PC-3 (cell line): Measurements from ENCODE around the gene XIRP2.

Source experiments
- EZH2 ChIP-seq: fragments of 300-600 bp; sonication (generic); IDR thresholded peaks from one replicate; pipeline ENCODE4 v1.6.1; 2017; ENCODE audit warnings: antibody characterized with exemption, mild to moderate bottlenecking, low read length; ENCODE audit not compliant: unreplicated experiment
- EZH2phosphoT487 ChIP-seq: fragments of 300-600 bp; sonication (generic); IDR thresholded peaks from 2 replicates; pipeline ENCODE4 v1.6.1; 2018; ENCODE audit warnings: mild to moderate bottlenecking, antibody characterized with exemption, low read length, borderline replicate concordance
- TF ChIP-seq, protein P1 (sequence below): fragments of 300-600 bp; sonication (generic); conservative IDR thresholded peaks from 2 replicates; pipeline ENCODE4 v1.5.1; 2017; ENCODE audit warnings: antibody characterized with exemption, low read depth, mild to moderate bottlenecking, low read length

- TF ChIP-seq, protein P1, sequence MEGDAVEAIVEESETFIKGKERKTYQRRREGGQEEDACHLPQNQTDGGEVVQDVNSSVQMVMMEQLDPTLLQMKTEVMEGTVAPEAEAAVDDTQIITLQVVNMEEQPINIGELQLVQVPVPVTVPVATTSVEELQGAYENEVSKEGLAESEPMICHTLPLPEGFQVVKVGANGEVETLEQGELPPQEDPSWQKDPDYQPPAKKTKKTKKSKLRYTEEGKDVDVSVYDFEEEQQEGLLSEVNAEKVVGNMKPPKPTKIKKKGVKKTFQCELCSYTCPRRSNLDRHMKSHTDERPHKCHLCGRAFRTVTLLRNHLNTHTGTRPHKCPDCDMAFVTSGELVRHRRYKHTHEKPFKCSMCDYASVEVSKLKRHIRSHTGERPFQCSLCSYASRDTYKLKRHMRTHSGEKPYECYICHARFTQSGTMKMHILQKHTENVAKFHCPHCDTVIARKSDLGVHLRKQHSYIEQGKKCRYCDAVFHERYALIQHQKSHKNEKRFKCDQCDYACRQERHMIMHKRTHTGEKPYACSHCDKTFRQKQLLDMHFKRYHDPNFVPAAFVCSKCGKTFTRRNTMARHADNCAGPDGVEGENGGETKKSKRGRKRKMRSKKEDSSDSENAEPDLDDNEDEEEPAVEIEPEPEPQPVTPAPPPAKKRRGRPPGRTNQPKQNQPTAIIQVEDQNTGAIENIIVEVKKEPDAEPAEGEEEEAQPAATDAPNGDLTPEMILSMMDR: no peak
- TF ChIP-seq EZH2 (no peak), EZH2phosphoT487 (no peak)
These were observed 294.1 kb downstream of the XIRP2 start for GRCh38 chr2:167182403-167182802.
